Subcutaneous adipose tissue (tissue), 4 donors: Measurements from ENCODE around the gene EIF2B1. TPM values are rescaled to one million over a fixed set of nuclear protein-coding genes. Genes with fewer than 3 reads are reported as not detected.

Source experiments
- CTCF ChIP-seq: fragments of 450-650 bp; IDR thresholded peaks from one replicate; pipeline ENCODE4 v1.5.1; 2016; ENCODE audit warnings: low read depth, mild to moderate bottlenecking, control low read depth, antibody characterized with exemption, moderate library complexity
- total RNA-seq, 4 donors: library from RNA; depleted of rRNA; stranded (reverse); fragments of >200 nt; gene quantifications; one replicate each; pipeline ENCODE4 v1.1.0, GENCODE V29; 2016

EIF2B1 gene
- total RNA-seq, 4 donors from 2014 or later: 57.6 to 94.5 (median 70.4) TPM

GRCh38 chr12:123648401-123648800 is 14.9 kb upstream of the EIF2B1 start:
- no peak for TF ChIP-seq CTCF

- TF ChIP-seq CTCF: no peak
These were observed 12.4 kb upstream of the EIF2B1 start for GRCh38 chr12:123645878-123646277.

DNA sequence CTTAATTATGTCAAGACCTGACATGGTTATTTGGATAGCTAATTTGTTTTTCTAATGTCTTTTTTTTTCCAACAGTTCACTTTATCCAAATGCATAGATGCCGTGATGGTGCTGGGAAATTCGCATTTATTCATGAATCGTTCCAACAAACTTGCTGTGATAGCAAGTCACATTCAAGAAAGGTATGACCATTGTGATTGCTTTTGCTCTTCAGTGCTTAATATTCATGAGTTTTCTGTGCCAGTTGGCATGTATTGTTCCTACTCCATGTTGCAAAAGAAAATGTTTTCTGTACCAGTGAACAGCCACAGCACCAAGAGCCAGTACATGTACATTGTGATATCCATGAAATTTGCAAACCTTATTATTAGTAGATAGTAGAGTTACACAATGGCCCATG is 11.9 kb upstream of the EIF2B1 start:
- no peak for TF ChIP-seq CTCF

DNA sequence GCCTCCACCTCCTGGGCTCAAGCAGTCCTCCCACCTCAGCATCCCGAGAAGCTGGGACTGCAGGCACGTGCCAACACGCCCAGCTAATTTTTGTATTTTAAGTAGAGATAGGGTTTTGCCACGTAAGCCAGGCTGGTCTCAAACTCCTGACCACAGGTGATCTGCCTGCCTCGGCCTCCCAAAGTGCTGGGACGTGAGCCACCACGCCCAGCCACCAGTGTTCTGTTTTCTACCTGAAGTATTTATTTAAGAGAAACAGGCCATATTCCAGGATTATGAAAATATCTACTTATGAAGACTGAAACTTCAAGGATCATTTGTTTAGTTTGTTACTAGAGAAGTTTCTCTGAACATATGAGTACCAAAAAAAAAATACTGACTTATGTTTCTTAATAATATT is 10.4 kb upstream of the EIF2B1 start:
- TF ChIP-seq CTCF: no peak

- no peak for TF ChIP-seq CTCF
These were observed 666 bp upstream of the EIF2B1 start for GRCh38 chr12:123634142-123634561.

DNA sequence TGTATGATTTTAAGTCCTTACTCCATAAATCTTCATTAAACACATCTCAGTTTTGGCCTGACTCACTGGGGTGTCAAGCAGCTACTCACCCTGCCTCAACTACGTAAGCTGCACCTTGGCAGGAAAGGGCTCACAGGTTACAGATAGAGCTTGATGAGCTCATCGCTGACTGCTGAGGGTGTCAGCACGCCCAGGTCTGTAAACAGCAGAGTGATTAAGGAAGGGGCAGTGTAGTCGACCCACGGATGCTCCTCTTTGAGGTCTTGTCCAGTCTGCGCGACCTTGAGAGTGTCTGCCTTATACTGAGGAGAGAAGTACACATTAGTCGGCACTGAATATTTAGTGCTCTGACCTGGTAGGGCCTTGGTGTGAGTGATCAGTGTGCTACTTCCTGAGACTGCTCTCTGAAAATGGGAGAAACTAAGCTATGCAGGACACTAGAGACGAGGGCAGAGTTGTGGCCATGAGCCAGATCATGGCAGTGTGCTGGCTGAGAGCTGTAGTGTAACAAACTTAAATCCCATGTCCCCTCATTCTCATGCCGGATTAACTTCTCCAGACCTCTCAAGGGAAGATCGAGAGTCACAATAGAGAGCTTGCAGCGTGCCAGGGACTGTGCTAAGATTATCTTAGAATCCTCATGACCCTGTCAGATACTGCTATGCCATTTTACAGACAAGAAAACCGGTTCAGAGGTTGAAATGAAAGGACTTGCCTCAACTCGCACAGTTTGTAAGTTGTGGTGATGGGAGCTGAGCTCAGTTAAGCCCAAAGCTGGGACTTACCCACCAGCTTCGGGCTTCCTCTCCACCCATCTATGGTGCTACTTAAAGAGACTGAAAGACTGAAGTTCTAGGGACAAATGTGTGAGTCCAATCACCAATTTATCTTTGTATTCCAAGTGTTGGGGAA is 11.6 kb downstream of the EIF2B1 start:
- no peak for TF ChIP-seq CTCF

DNA sequence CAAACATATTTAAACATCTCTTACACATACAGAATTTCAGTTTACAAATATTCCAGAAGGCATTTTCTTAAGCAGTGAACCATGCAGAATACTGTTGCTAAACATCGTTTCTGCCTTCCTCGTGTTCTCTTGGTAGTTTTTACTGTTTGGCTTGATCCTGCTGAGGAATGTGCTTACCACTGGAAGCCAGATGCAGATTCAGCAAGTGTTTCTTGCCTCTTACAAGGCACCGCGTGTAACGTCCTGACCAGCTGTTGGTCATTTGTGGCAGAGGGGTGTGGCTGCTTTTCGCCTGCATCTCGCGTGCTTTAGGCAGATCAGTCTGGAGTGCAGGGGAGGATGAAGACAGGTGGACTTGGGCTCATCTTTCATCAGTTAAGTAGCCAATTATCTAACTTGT is 12.4 kb downstream of the EIF2B1 start:
- TF ChIP-seq CTCF: no peak
